ENCODE data around the gene PNRC1.

Gene PNRC1

DNA sequence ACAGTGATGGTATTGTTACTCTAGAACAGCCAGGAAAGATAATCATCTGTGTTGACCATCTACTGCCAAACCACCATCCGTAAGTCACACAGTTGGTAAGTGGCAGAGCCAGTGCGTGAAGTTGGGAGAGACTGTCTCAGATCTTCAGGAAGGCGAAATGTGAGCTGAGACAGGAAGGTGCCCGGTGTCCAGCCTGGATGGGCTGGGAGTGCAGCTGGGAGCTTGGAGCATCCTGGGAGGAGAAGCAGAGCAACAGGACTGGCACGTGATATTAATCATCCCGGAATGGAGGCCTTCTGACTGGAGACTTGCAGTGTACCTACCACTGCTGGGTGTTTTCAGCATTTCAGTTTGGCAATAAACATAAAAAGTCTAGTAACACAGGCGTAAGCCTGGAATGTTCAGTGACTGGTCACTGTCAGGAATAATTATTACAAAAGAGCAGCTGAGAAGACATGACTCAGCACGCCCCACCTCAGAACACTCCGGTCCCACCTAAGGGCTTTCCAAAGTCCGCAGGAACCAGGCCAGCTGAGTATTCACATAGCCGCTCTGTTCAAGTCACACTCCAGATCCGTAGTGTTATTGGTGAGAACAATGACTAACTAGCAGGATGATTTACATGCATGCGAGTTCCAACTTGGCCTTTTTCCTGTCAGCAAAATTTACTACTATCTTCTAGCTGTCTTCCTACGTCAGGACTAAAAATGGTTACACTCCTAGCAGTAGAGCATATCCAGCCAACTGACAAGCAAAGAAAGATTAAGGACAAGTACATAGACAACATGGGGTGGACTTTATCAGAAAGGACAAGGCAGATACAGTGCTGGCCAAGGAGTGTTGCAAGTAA is 45.1 kb upstream of the PNRC1 start:
- no peak for TF ChIP-seq CREB1 (IDR thresholded peaks at IDR 0.05; ENCODE audit: low read depth)
- no peak for TF ChIP-seq USF1 (IDR thresholded peaks at IDR 0.05)
- TF ChIP-seq ZBTB7A (IDR thresholded peaks at IDR 0.05; ENCODE audit: low read depth): no peak
- no peak for TF ChIP-seq TAF1 (IDR thresholded peaks at IDR 0.05; ENCODE audit: low read depth)
- no peak for TF ChIP-seq TEAD4 (IDR thresholded peaks at IDR 0.05)
- TF ChIP-seq NFIC (IDR thresholded peaks at IDR 0.05): no peak
- TF ChIP-seq TCF12 (IDR thresholded peaks at IDR 0.05; ENCODE audit: low read depth): no peak
- TF ChIP-seq EP300 (IDR thresholded peaks at IDR 0.05; ENCODE audit: borderline replicate concordance): no peak
- TF ChIP-seq, protein P1, sequence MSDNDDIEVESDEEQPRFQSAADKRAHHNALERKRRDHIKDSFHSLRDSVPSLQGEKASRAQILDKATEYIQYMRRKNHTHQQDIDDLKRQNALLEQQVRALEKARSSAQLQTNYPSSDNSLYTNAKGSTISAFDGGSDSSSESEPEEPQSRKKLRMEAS (IDR thresholded peaks at IDR 0.05): no peak
- no peak for TF ChIP-seq YY1 (IDR thresholded peaks at IDR 0.05; ENCODE audit: low read depth)
- no peak for TF ChIP-seq EGR1 (IDR thresholded peaks at IDR 0.05)
- TF ChIP-seq RAD21 (IDR thresholded peaks at IDR 0.05; ENCODE audit: low read depth): no peak
- no peak for TF ChIP-seq REST (IDR thresholded peaks at IDR 0.05; ENCODE audit: low read depth)
- TF ChIP-seq FOXM1 (IDR thresholded peaks at IDR 0.05; ENCODE audit: borderline replicate concordance, low read depth): no peak
- TF ChIP-seq CEBPB (IDR thresholded peaks at IDR 0.05): no peak

- TF ChIP-seq REST (IDR thresholded peaks at IDR 0.05; ENCODE audit: low read depth): no peak
- no peak for TF ChIP-seq RAD21 (IDR thresholded peaks at IDR 0.05; ENCODE audit: low read depth)
- TF ChIP-seq USF1 (IDR thresholded peaks at IDR 0.05): no peak
- no peak for TF ChIP-seq CREB1 (IDR thresholded peaks at IDR 0.05; ENCODE audit: low read depth)
These were observed 43.2 kb upstream of the PNRC1 start for GRCh38 chr6:89037141-89037900.

DNA sequence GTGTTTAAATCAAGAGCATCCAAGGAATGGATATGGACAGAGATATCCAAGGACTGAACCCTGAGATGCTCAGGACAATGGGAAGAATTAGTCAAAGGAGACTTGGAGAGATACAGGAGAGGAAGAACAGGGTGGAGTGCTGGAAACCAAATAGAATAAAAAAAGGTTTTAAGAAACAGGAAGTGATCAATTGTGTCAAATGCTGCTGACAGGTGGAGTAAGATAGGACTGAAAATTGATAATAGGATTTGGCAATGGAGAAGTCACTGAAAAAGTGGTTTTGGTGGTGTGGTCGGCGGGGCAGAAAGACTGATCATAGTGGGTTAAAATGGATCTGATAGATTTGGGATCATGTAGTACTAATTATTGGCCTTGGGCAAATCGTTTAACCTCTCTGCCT is 37.9 kb upstream of the PNRC1 start:
- TF ChIP-seq FOXM1 (IDR thresholded peaks at IDR 0.05; ENCODE audit: borderline replicate concordance, low read depth) (no peak), RAD21 (IDR thresholded peaks at IDR 0.05; ENCODE audit: low read depth) (no peak)

GRCh38 chr6:89044328-89045010 is 36.1 kb upstream of the PNRC1 start:
- TF ChIP-seq TCF12 (IDR thresholded peaks at IDR 0.05; ENCODE audit: low read depth) (no peak), TEAD4 (IDR thresholded peaks at IDR 0.05) (no peak), CREB1 (IDR thresholded peaks at IDR 0.05; ENCODE audit: low read depth) (no peak)
- TF ChIP-seq, protein P1 (IDR thresholded peaks at IDR 0.05): no peak

DNA sequence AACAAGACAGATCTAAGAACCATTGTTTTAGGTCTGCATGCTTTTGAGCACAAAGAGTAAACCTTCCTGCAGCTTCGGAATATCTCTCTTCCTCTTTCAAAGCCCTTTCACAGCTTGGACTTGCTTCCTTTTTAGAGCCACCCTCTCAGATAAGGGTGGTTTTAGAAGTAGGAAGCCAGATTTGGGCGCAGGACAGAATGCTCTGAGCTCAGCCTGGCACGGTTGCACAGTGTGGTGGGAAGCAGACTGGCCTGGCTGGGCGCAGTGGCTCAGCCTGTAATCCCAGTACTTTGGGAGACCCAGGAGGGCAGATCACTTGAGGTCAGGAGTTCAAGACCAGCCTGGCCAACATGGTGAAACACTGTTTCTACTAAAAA is 35.6 kb upstream of the PNRC1 start:
- TF ChIP-seq EGR1 (IDR thresholded peaks at IDR 0.05) (no peak), EP300 (IDR thresholded peaks at IDR 0.05; ENCODE audit: borderline replicate concordance) (no peak), USF1 (IDR thresholded peaks at IDR 0.05) (no peak), TEAD4 (IDR thresholded peaks at IDR 0.05) (no peak), CEBPB (IDR thresholded peaks at IDR 0.05) (no peak), REST (IDR thresholded peaks at IDR 0.05; ENCODE audit: low read depth) (no peak), ZBTB7A (IDR thresholded peaks at IDR 0.05; ENCODE audit: low read depth) (no peak), YY1 (IDR thresholded peaks at IDR 0.05; ENCODE audit: low read depth) (no peak), TAF1 (IDR thresholded peaks at IDR 0.05; ENCODE audit: low read depth) (no peak), CREB1 (IDR thresholded peaks at IDR 0.05; ENCODE audit: low read depth) (no peak), NFIC (IDR thresholded peaks at IDR 0.05) (no peak), RAD21 (IDR thresholded peaks at IDR 0.05; ENCODE audit: low read depth) (no peak), FOXM1 (IDR thresholded peaks at IDR 0.05; ENCODE audit: borderline replicate concordance, low read depth) (no peak), TCF12 (IDR thresholded peaks at IDR 0.05; ENCODE audit: low read depth) (no peak)
- TF ChIP-seq, protein P1 (IDR thresholded peaks at IDR 0.05): no peak

Measured in Ishikawa (cell line).